ENCODE data around the gene ZBTB43.

ZBTB43 gene

DNA sequence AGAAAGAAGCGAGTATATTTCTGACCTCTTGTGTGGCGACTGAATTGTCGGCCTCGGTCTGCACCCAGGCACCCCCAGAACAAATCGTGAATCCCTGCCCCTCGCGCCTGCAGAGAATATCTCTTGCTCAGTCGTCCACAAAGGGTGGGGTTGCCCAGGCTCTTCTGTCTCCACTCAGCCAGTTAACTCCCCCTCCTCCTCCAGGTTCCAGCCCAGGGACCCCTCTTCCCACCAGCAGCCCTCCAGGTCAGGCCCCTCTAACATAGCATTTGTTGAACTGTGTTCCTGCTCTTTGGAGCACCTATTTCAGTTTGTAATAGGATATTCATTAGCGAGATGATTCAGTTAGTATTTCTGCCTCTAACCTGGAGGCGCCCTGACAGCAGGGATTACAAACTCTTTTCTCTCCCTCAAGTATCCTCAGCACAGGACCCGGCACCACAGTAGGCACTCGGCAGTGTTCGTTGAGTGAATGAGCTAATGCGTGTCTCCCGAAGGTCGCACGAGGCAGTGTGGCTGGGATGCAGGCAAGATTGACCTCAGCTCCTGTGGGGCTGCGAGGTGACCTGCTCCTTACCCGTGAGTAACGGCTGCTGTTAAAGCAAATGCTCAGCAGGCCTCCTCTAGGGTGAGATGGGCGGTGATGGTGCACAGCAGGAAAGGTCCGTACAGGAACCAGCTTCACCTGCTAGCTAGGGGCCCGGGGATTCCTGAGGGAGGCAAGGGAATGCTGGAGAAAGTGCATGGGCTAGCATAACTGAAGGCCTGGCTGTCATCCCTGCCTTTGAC is 81.4 kb downstream of the ZBTB43 start:
- no peak overlapping the region for H3K4me3 ChIP-seq (ENCODE audit: low read length, poor library complexity, severe bottlenecking)
- no peaks in the 10 kb centered on the region for H3F3A ChIP-seq (ENCODE audit: low read depth)
- TF ChIP-seq EZH2phosphoT487 (IDR thresholded peaks at IDR 0.05; ENCODE audit: borderline replicate concordance) = no peak
- TF ChIP-seq, protein P1, sequence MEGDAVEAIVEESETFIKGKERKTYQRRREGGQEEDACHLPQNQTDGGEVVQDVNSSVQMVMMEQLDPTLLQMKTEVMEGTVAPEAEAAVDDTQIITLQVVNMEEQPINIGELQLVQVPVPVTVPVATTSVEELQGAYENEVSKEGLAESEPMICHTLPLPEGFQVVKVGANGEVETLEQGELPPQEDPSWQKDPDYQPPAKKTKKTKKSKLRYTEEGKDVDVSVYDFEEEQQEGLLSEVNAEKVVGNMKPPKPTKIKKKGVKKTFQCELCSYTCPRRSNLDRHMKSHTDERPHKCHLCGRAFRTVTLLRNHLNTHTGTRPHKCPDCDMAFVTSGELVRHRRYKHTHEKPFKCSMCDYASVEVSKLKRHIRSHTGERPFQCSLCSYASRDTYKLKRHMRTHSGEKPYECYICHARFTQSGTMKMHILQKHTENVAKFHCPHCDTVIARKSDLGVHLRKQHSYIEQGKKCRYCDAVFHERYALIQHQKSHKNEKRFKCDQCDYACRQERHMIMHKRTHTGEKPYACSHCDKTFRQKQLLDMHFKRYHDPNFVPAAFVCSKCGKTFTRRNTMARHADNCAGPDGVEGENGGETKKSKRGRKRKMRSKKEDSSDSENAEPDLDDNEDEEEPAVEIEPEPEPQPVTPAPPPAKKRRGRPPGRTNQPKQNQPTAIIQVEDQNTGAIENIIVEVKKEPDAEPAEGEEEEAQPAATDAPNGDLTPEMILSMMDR (conservative IDR thresholded peaks at IDR 0.05; ENCODE audit: low read length) = no peak
- no peaks in the 10 kb centered on the region for H3K79me2 ChIP-seq (ENCODE audit: insufficient read depth, low read length)
- no peaks in the 10 kb centered on the region for H4K20me1 ChIP-seq (ENCODE audit: insufficient read depth, low read length, poor library complexity, severe bottlenecking)
- H3K36me3 ChIP-seq (ENCODE audit: insufficient read depth, low read length) = peaks cover 24% of the 10 kb centered on the region; the same call in 1 of the 2 replicates
- H3K4me2 ChIP-seq (ENCODE audit: low read depth, low read length, poor library complexity, severe bottlenecking) = no peak overlapping the region
- no peaks in the 10 kb centered on the region for H3K9me2 ChIP-seq (replicated peaks; ENCODE audit: low read depth, low read length)
- no peaks in the 10 kb centered on the region for H3K4me1 ChIP-seq (ENCODE audit: insufficient read depth, low read length, poor library complexity, severe bottlenecking)
- no peak overlapping the region for H2AFZ ChIP-seq (ENCODE audit: low read length)
- H3K27me3 ChIP-seq (ENCODE audit: insufficient read depth, low read length, poor library complexity, severe bottlenecking) = no peaks in the 10 kb centered on the region
- no peak overlapping the region for H3K9ac ChIP-seq (ENCODE audit: low read depth, low read length, poor library complexity, severe bottlenecking)
- no peaks in the 10 kb centered on the region for H3K9me3 ChIP-seq (ENCODE audit: insufficient read depth, low read depth, low read length)

DNA sequence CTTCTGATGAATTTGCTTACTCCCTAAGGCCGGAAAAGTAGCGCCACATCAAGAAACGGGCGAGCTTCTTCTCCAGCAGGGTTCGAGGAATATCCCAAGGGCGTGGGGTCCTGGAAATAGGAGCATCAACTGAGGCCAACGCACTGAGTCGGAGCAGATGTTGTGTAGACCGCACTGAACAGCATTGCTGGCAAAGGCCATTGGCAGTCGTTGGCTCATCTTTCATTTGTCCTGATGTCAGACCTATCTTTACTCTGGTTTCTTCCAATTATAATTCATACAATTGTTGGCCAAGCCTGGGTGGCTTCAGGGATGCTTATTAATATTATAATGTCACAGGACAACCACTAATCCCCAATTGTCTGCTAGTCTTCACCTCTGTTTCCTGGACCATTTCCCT is 82.1 kb downstream of the ZBTB43 start:
- Histone ChIP-seq H3K27me3 (ENCODE audit: insufficient read depth, low read length, poor library complexity, severe bottlenecking) (no peaks in the 10 kb centered on the region), H2AFZ (ENCODE audit: low read length) (no peak overlapping the region), H3K9me2 (replicated peaks; ENCODE audit: low read depth, low read length) (no peaks in the 10 kb centered on the region), H3K36me3 (ENCODE audit: insufficient read depth, low read length) (peaks cover 17% of the 10 kb centered on the region; the same call in 1 of the 2 replicates), H3K9me3 (ENCODE audit: insufficient read depth, low read depth, low read length) (no peaks in the 10 kb centered on the region), H3K9ac (ENCODE audit: low read depth, low read length, poor library complexity, severe bottlenecking) (no peak overlapping the region), H3K4me2 (ENCODE audit: low read depth, low read length, poor library complexity, severe bottlenecking) (no peak overlapping the region), H3K79me2 (ENCODE audit: insufficient read depth, low read length) (no peaks in the 10 kb centered on the region), H4K20me1 (ENCODE audit: insufficient read depth, low read length, poor library complexity, severe bottlenecking) (no peaks in the 10 kb centered on the region), H3F3A (ENCODE audit: low read depth) (no peaks in the 10 kb centered on the region), H3K4me3 (ENCODE audit: low read length, poor library complexity, severe bottlenecking) (no peak overlapping the region), H3K4me1 (ENCODE audit: insufficient read depth, low read length, poor library complexity, severe bottlenecking) (no peaks in the 10 kb centered on the region)
- TF ChIP-seq, protein P1 (conservative IDR thresholded peaks at IDR 0.05; ENCODE audit: low read length) = no peak
- TF ChIP-seq EZH2phosphoT487 (IDR thresholded peaks at IDR 0.05; ENCODE audit: borderline replicate concordance) = no peak
